ENCODE measurements around the gene MYO1G. TPM values are rescaled to one million over a fixed set of nuclear protein-coding genes. Genes with fewer than 3 reads are reported as not detected.
A peak's percentile ranks its signal among the peaks of the same experiment; 100 is the strongest.

MYO1G gene
- total RNA-seq, 1 experiment from 2014 or later = 0.57 TPM

- Histone ChIP-seq H3K56ac (ENCODE audit: insufficient read length, low read depth, low read length) (no peak overlapping the region), H2AFZ (ENCODE audit: low read length) (no peak overlapping the region), H3K14ac (ENCODE audit: insufficient read depth, low read length) (no peak overlapping the region), H3K23me2 (ENCODE audit: insufficient read length, low read depth, low read length, poor library complexity, severe bottlenecking) (no peaks in the 10 kb centered on the region), H4K20me1 (ENCODE audit: control insufficient read depth, insufficient read depth, insufficient read length) (no peaks in the 10 kb centered on the region), H3K4me2 (ENCODE audit: insufficient read depth, insufficient read length, low read length) (no peak overlapping the region), H4K5ac (ENCODE audit: insufficient read length, low read depth, low read length) (no peak overlapping the region), H3K27ac (ENCODE audit: insufficient read length, low read depth, low read length) (no peak overlapping the region), H4K91ac (ENCODE audit: insufficient read length, low read depth, low read length) (no peak overlapping the region), H2BK20ac (ENCODE audit: low read depth, low read length, poor library complexity, severe bottlenecking) (no peak overlapping the region), H3K4me1 (ENCODE audit: insufficient read depth, low read length) (no peaks in the 10 kb centered on the region), H2BK15ac (ENCODE audit: low read depth, low read length) (no peak overlapping the region), H3K27me3 (ENCODE audit: insufficient read depth, low read length) (no peaks in the 10 kb centered on the region), H2BK5ac (ENCODE audit: insufficient read length, low read length) (no peak overlapping the region), H2BK12ac (ENCODE audit: insufficient read length, low read depth, low read length) (no peak overlapping the region), H3K18ac (ENCODE audit: insufficient read length, low read depth, low read length) (no peak overlapping the region), H3K4ac (ENCODE audit: low read depth, low read length) (no peak overlapping the region), H3K79me2 (ENCODE audit: insufficient read depth, low read length) (no peaks in the 10 kb centered on the region), H3T11ph (ENCODE audit: low read length) (no peak overlapping the region), H3K79me1 (ENCODE audit: insufficient read depth, low read depth, low read length, poor library complexity, severe bottlenecking) (no peaks in the 10 kb centered on the region), H4K8ac (replicated peaks; ENCODE audit: insufficient read length, low read depth, low read length) (no peak overlapping the region), H3K9me3 (ENCODE audit: control insufficient read depth, low read depth, low read length) (no peaks in the 10 kb centered on the region), H2BK120ac (ENCODE audit: low read depth, low read length, poor library complexity, severe bottlenecking) (no peak overlapping the region), H3K23ac (ENCODE audit: insufficient read length, low read depth, low read length) (no peak overlapping the region), H3K9ac (ENCODE audit: extremely low read depth, insufficient read length, low read length) (no peak overlapping the region), H2AK5ac (ENCODE audit: insufficient read length, low read length) (no peak overlapping the region)
- WGBS (ENCODE audit: extremely low coverage, insufficient read length, low lambda C conversion rate) = no CpG with 5 or more reads among the region's 10 CpGs
- Mint-ChIP-seq H3K9me3 (no peaks in the 10 kb centered on the region), H3K4me3 (no peak overlapping the region), H3K27ac (no peak overlapping the region), H3K36me3 (ENCODE audit: insufficient read depth in 1 of 3, low read depth in 3 of 3) (peaks cover 0 to 7% (median 0%) of the 10 kb centered on the region in 3 experiments; a peak in 3 of 7 replicates), H3K27me3 (ENCODE audit: low read depth) (no peaks in the 10 kb centered on the region; the same call in 1 of the 2 replicates), H3K4me1 (no peaks in the 10 kb centered on the region)
- peak; percentile 67 for TF ChIP-seq CTCF (conservative IDR thresholded peaks at IDR 0.05)
- DNase-seq = peak; percentile 53
These were observed 5.0 kb downstream of the MYO1G start for GRCh38 chr7:44973610-44974401.

All from H9 (cell line).